Measurements from ENCODE around the gene NDC1.

DNA sequence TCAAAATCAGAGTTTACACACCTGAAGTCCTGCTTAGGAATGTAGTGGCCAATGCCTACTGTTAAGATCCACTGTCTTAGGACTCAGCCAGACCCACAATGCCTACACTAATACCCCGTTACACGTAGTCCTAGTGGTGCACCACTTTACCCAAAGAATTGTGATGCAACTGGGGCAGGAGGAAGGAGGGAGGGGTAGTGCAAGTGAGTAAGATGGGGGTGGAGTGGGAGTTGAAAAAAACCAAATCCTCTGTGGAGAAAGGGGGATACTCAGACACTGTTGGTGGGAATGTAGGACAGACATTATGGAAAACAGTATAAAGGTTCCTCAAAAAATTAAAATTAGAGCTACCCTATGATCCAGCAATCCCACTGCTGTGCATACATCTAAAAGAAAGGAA lies 118.6 kb downstream of the NDC1 start:
- TF ChIP-seq, protein P1, sequence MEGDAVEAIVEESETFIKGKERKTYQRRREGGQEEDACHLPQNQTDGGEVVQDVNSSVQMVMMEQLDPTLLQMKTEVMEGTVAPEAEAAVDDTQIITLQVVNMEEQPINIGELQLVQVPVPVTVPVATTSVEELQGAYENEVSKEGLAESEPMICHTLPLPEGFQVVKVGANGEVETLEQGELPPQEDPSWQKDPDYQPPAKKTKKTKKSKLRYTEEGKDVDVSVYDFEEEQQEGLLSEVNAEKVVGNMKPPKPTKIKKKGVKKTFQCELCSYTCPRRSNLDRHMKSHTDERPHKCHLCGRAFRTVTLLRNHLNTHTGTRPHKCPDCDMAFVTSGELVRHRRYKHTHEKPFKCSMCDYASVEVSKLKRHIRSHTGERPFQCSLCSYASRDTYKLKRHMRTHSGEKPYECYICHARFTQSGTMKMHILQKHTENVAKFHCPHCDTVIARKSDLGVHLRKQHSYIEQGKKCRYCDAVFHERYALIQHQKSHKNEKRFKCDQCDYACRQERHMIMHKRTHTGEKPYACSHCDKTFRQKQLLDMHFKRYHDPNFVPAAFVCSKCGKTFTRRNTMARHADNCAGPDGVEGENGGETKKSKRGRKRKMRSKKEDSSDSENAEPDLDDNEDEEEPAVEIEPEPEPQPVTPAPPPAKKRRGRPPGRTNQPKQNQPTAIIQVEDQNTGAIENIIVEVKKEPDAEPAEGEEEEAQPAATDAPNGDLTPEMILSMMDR (IDR thresholded peaks at IDR 0.05; ENCODE audit: extremely low read depth in 1 of 2, insufficient read depth in 1 of 2, low read depth in 1 of 2, low read length in 2 of 2): no peak
- TF ChIP-seq POLR2A (IDR thresholded peaks at IDR 0.05; ENCODE audit: low read depth, low read length): no peak

Measured in endothelial cell of umbilical vein (primary cell).